HEK293T (cell line): ENCODE results near the gene KMT2E.

Experiments used
- CTCF ChIA-PET: fragments of 350-600 bp; formaldehyde crosslinking; extraction: SDS; loops from one replicate; lab custom pipeline; 2021; ENCODE audit warnings: antibody characterized with exemption, inconsistent platforms; lab: Yijun Ruan, JAX
- POLR2A ChIA-PET: fragments of 350-600 bp; formaldehyde crosslinking; extraction: SDS; loops from one replicate; lab custom pipeline; 2020; ENCODE audit warnings: antibody characterized with exemption, inconsistent platforms; lab: Yijun Ruan, JAX
- DNase-seq: peaks from one replicate; pipeline ENCODE4 v3.0.0; 2012; ENCODE audit warnings: mixed read lengths; ENCODE audit errors: extremely low spot score
- ARNT ChIP-seq: fragments of 450-650 bp; IDR thresholded peaks from 2 replicates; pipeline ENCODE4 v1.6.1; 2017; ENCODE audit warnings: mild to moderate bottlenecking
- BHLHE40 ChIP-seq: fragments of 450-650 bp; IDR thresholded peaks from 2 replicates; pipeline ENCODE4 v1.6.1; 2016; ENCODE audit warnings: mild to moderate bottlenecking, moderate library complexity, borderline replicate concordance
- CTBP1 ChIP-seq: fragments of 450-650 bp; IDR thresholded peaks from 2 replicates; pipeline ENCODE4 v1.6.1; 2016; ENCODE audit warnings: borderline replicate concordance
- ELF4 ChIP-seq: fragments of 450-650 bp; IDR thresholded peaks from 2 replicates; pipeline ENCODE4 v1.6.1; 2017; ENCODE audit warnings: antibody characterized with exemption
- FOXA1 ChIP-seq: fragments of 450-650 bp; IDR thresholded peaks from 2 replicates; pipeline ENCODE4 v1.6.1; 2016; ENCODE audit warnings: mild to moderate bottlenecking
- FOXK2 ChIP-seq: fragments of 450-650 bp; IDR thresholded peaks from 2 replicates; pipeline ENCODE4 v1.6.1; 2016; ENCODE audit warnings: mild to moderate bottlenecking
- FOXM1 ChIP-seq: fragments of 450-650 bp; IDR thresholded peaks from 2 replicates; pipeline ENCODE4 v1.6.1; 2017; ENCODE audit warnings: mild to moderate bottlenecking, borderline replicate concordance
- HDGF ChIP-seq: fragments of 450-650 bp; IDR thresholded peaks from 2 replicates; pipeline ENCODE4 v1.6.1; 2017; ENCODE audit warnings: antibody characterized with exemption, borderline replicate concordance
- L3MBTL2 ChIP-seq: fragments of 450-650 bp; conservative IDR thresholded peaks from 2 replicates; pipeline ENCODE4 v1.6.1; 2016; ENCODE audit warnings: mild to moderate bottlenecking
- LEF1 ChIP-seq: fragments of 450-650 bp; IDR thresholded peaks from 2 replicates; pipeline ENCODE4 v1.6.1; 2017; ENCODE audit warnings: mild to moderate bottlenecking, borderline replicate concordance
- NFRKB ChIP-seq: fragments of 450-650 bp; IDR thresholded peaks from 2 replicates; pipeline ENCODE4 v1.6.1; 2016; ENCODE audit warnings: mild to moderate bottlenecking, moderate library complexity
- SP1 ChIP-seq: fragments of 450-650 bp; IDR thresholded peaks from 2 replicates; pipeline ENCODE4 v1.6.1; 2017
- SUZ12 ChIP-seq: fragments of 450-650 bp; IDR thresholded peaks from 2 replicates; pipeline ENCODE4 v1.6.1; 2016; ENCODE audit warnings: mild to moderate bottlenecking
- TARDBP ChIP-seq: fragments of 450-650 bp; IDR thresholded peaks from 2 replicates; pipeline ENCODE4 v1.6.1; 2016
- ZNF384 ChIP-seq: fragments of 450-650 bp; IDR thresholded peaks from 2 replicates; pipeline ENCODE4 v1.6.1; 2016
- TF ChIP-seq, protein P1 (sequence below): fragments of 450-650 bp; IDR thresholded peaks from 2 replicates; pipeline ENCODE4 v1.6.1; 2016

KMT2E gene

DNA sequence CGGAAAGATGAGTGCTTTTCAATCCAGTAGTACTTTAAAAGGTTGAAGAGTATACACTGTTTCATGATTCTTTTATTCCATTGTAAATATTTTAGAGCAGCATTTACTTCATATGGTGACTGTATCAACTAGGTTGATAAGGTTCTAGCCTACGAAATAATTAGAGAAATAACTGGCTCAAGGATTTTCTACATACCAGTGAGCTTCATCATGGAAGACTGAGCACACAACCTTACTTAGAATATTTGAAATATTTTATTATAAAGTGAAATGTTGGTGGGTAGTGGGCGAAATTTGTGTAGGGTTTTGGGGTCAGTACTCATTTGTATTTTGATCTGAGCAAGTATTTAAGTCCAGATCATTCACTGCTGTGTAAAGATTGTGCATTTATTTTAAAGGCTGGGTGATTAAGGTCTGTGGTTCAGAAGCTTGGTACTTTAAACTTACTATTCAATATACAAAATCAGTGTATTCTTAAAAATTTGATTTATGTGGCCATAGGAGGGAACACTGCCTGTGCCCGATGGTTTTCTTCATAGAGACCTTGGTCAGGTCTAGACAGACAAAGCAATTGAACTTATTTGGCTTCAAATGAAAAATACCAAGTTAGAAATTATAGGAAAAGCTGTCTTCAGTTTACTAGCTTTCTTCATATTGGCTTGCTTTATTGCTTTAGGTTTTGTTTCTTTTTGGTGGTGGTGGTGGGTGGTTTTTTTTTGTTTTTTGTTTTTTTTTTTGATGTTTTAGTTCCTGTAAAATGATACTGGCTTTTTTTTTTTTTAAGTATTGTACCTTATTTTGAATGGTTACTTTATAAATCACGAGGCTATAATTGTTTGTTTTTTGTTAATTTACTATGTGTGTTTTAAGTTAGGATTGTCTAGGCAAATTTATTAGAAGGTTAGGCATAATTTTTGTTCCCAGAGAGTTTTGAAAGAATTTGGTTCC is 3.0 kb downstream of the KMT2E start:
- ChIA-PET CTCF (no interaction called here), POLR2A (interaction anchor here (1.3 kb wide), 1 partner anchor 33 kb away, joined by 5 read pairs; no protein-coding TSS in a partner anchor)
- DNase-seq = no peak
- no peak for TF ChIP-seq BHLHE40
- peak; percentile 88 for TF ChIP-seq ZNF384
- TF ChIP-seq, protein P1, sequence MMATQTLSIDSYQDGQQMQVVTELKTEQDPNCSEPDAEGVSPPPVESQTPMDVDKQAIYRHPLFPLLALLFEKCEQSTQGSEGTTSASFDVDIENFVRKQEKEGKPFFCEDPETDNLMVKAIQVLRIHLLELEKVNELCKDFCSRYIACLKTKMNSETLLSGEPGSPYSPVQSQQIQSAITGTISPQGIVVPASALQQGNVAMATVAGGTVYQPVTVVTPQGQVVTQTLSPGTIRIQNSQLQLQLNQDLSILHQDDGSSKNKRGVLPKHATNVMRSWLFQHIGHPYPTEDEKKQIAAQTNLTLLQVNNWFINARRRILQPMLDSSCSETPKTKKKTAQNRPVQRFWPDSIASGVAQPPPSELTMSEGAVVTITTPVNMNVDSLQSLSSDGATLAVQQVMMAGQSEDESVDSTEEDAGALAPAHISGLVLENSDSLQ = no peak
- TF ChIP-seq HDGF = no peak

GRCh38 chr7:105017657-105018365 is 3.8 kb downstream of the KMT2E start:
- DNase-seq = no peak
- no peak for TF ChIP-seq BHLHE40
- TF ChIP-seq, protein P1 = peak; percentile 31; the same call in 1 of the 2 replicates
- POLR2A ChIA-PET = no interaction called here
- CTCF ChIA-PET = no interaction called here

GRCh38 chr7:105019269-105019668 is 5.3 kb downstream of the KMT2E start:
- CTCF ChIA-PET = interaction anchor here (0.7 kb wide), 1 partner anchor 18 kb away, joined by 7 read pairs; no protein-coding TSS in a partner anchor
- TF ChIP-seq BHLHE40 = no peak
- TF ChIP-seq HDGF = no peak
- TF ChIP-seq, protein P1 = no peak
- no peak for DNase-seq
- POLR2A ChIA-PET = no interaction called here

DNA sequence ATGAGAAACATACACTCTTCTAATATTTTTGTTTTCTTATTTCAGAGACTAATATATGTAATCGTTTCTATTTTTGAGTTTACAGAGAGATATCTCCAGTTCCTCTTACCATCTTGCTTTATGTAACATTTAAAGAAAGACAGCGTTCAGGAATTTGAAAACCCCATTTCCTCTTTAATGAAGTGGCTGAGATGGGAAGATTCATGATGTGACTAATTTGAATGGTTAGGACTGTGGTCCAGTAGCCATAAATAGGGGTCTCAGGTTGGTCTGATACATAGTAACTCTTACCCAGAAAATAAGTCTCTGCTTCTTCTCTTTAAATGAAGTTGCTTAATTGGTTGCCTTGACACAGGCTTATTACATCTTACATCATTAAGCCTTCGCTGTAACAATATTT is 6.9 kb downstream of the KMT2E start:
- TF ChIP-seq TARDBP = no peak
- DNase-seq = no peak
- ChIA-PET CTCF (no interaction called here), POLR2A (no interaction called here)

GRCh38 chr7:105021352-105021751 is 7.3 kb downstream of the KMT2E start:
- POLR2A ChIA-PET = no interaction called here
- CTCF ChIA-PET = no interaction called here
- no peak for DNase-seq
- TF ChIP-seq FOXM1 (no peak), SUZ12 (no peak)

DNA sequence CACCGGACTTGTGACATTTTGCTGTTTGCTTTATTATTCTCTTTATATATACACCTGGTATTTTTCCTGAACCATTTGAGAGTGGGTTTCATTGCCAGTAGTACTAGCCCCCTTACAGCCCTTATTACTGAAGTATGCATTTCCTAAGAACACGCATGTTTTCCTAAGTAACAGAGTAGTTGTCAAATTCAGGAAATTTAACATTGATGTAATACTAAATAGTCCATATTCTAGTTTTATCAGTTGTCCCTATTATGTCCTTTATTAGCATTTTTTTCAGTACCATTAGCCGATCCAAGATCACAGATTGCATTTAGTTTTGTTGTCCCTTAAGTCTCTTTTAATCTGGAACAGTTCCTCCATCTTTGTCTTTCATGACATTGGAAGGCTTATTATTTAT is 8.0 kb downstream of the KMT2E start:
- CTCF ChIA-PET = no interaction called here
- no peak for DNase-seq
- no peak for TF ChIP-seq TARDBP
- no peak for TF ChIP-seq FOXM1
- TF ChIP-seq, protein P1 = no peak
- TF ChIP-seq HDGF = no peak
- no peak for TF ChIP-seq SUZ12
- TF ChIP-seq FOXK2 = no peak
- no peak for TF ChIP-seq L3MBTL2
- TF ChIP-seq ELF4 = no peak
- no peak for TF ChIP-seq BHLHE40
- TF ChIP-seq CTBP1 = no peak
- no peak for TF ChIP-seq FOXA1
- no peak for TF ChIP-seq ARNT
- TF ChIP-seq SP1 = no peak
- TF ChIP-seq ZNF384 = no peak
- no peak for TF ChIP-seq NFRKB
- no peak for TF ChIP-seq LEF1
- POLR2A ChIA-PET = no interaction called here
